A549 (cell line): ENCODE results near the gene FRS2. TPM values are rescaled to one million over a fixed set of nuclear protein-coding genes. Genes with fewer than 3 reads are reported as not detected.

Experiments used
- ATAC-seq, 2 experiments: fragments of 200-7000 bp in 1 of 2; fragments of >200 bp in 1 of 2; cut with Nextera tagmentation in 1 of 2; cut with Tn5 transposase in 1 of 2; 3 replicates each; pipeline versions ENCODE4 v1.8.0 to v1.9.1; 2018 to 2020; ENCODE audit warnings: mild to moderate bottlenecking in 1 of 2, moderate library complexity in 1 of 2
- CTCF ChIA-PET: fragments of 300-600 bp; sonication (Branson Sonifier 250); formaldehyde crosslinking; extraction: SDS; loops from one replicate; lab custom pipeline; 2021; ENCODE audit warnings: antibody characterized with exemption, inconsistent platforms; lab: Yijun Ruan, JAX
- POLR2A ChIA-PET: fragments of 350-600 bp; formaldehyde crosslinking; extraction: SDS; loops from one replicate; lab custom pipeline; 2021; ENCODE audit warnings: antibody characterized with exemption, inconsistent platforms; lab: Yijun Ruan, JAX
- DNase-seq, 2 experiments: peaks; one replicate each; pipeline versions ENCODE4 v3.0.0 to v3.0.0-alpha.2; 2011 to 2016; ENCODE audit warnings: low read depth in 1 of 2, low spot score in 1 of 2
- FAIRE-seq: peaks from 2 replicates; lab custom pipeline; 2011; peaks lifted over from hg19 to GRCh38; lab: Jason Lieb, UNC
- H3K27ac ChIP-seq, 2 experiments: fragments of >200 bp; sonication (Bioruptor Twin); formaldehyde crosslinking; 3 replicates each; pipeline ENCODE4 v1.5.1; 2016 to 2017
- H3K4me1 ChIP-seq: fragments of >200 bp; sonication (Bioruptor Twin); formaldehyde crosslinking; 3 replicates; pipeline ENCODE4 v1.6.1; 2016
- H3K4me2 ChIP-seq: fragments of >200 bp; sonication (Bioruptor Twin); formaldehyde crosslinking; 3 replicates; pipeline ENCODE4 v1.6.1; 2016
- H3K4me3 ChIP-seq: fragments of >200 bp; sonication (Bioruptor Twin); formaldehyde crosslinking; 3 replicates; pipeline ENCODE4 v1.5.1; 2016
- H3K9me3 ChIP-seq: fragments of >200 bp; sonication (Bioruptor Twin); formaldehyde crosslinking; 3 replicates; pipeline ENCODE4 v1.6.1; 2016
- ATOH8 ChIP-seq: fragments of 250-450 bp; sonication (Bioruptor Pico); IDR thresholded peaks from 2 replicates; pipeline ENCODE4 v1.5.0; 2020; ENCODE audit warnings: low read depth, mild to moderate bottlenecking, moderate library complexity
- BCL3 ChIP-seq: fragments of >200 bp; sonication (Bioruptor Twin); formaldehyde crosslinking; IDR thresholded peaks from 3 replicates; pipeline ENCODE4 v1.6.1; 2016
- BHLHE40 ChIP-seq: IDR thresholded peaks from 2 replicates; pipeline ENCODE4 v1.6.1; 2012; ENCODE audit warnings: low read depth, low read length, inconsistent platforms
- CBX2 ChIP-seq: fragments of 200-600 bp; sonication (generic); IDR thresholded peaks from 2 replicates; pipeline ENCODE4 v1.6.1; 2016; ENCODE audit warnings: low read depth, mild to moderate bottlenecking, borderline replicate concordance
- CBX8 ChIP-seq: fragments of 200-600 bp; sonication (generic); IDR thresholded peaks from 2 replicates; pipeline ENCODE4 v1.6.1; 2016
- CHD2 ChIP-seq: fragments of 150-350 bp; IDR thresholded peaks from 2 replicates; pipeline ENCODE4 v1.6.1; 2014; ENCODE audit warnings: low read length; ENCODE audit not compliant: partially characterized antibody
- FOSB ChIP-seq: fragments of 250-450 bp; sonication (Bioruptor Pico); IDR thresholded peaks from 2 replicates; pipeline ENCODE4 v1.5.0; 2020; ENCODE audit warnings: mild to moderate bottlenecking, moderate library complexity
- HMGXB4 ChIP-seq: fragments of 250-450 bp; sonication (Bioruptor Pico); IDR thresholded peaks from 2 replicates; pipeline ENCODE4 v1.5.0; 2021; ENCODE audit warnings: mild to moderate bottlenecking, moderate library complexity, borderline replicate concordance
- KDM5A ChIP-seq: fragments of 200-600 bp; sonication (generic); IDR thresholded peaks from 2 replicates; pipeline ENCODE4 v1.6.1; 2016; ENCODE audit warnings: antibody characterized with exemption, mild to moderate bottlenecking
- MAZ ChIP-seq: fragments of 150-350 bp; IDR thresholded peaks from 2 replicates; pipeline ENCODE4 v1.6.1; 2014; ENCODE audit warnings: antibody characterized with exemption, low read depth, low read length, borderline replicate concordance
- NFE2L2 ChIP-seq: fragments of 150-350 bp; conservative IDR thresholded peaks from 2 replicates; pipeline ENCODE4 v1.6.1; 2014; ENCODE audit warnings: low read length
- NPAS2 ChIP-seq: fragments of 250-450 bp; sonication (Bioruptor Pico); IDR thresholded peaks from 2 replicates; pipeline ENCODE4 v1.8.0; 2022; ENCODE audit warnings: mild to moderate bottlenecking, moderate library complexity, borderline replicate concordance
- PHF8 ChIP-seq: fragments of 200-600 bp; sonication (generic); IDR thresholded peaks from 2 replicates; pipeline ENCODE4 v1.6.1; 2016; ENCODE audit warnings: low read depth, mild to moderate bottlenecking, antibody characterized with exemption, moderate library complexity, borderline replicate concordance
- RCOR1 ChIP-seq: fragments of 150-350 bp; IDR thresholded peaks from 2 replicates; pipeline ENCODE4 v1.6.1; 2014; ENCODE audit warnings: antibody characterized with exemption, low read length, low read depth
- REST ChIP-seq: fragments of 200-600 bp; sonication (generic); IDR thresholded peaks from 2 replicates; pipeline ENCODE4 v1.6.1; 2016; ENCODE audit warnings: antibody characterized with exemption, mild to moderate bottlenecking, moderate library complexity
- RFX5 ChIP-seq: fragments of 450-650 bp; IDR thresholded peaks from 2 replicates; pipeline ENCODE4 v1.7.1; 2014; ENCODE audit warnings: antibody characterized with exemption, mild to moderate bottlenecking, moderate library complexity
- SREBF2 ChIP-seq: fragments of 450-650 bp; IDR thresholded peaks from 2 replicates; pipeline ENCODE4 v1.6.1; 2014; ENCODE audit warnings: mild to moderate bottlenecking, moderate library complexity
- ZC3H11A ChIP-seq: fragments of 450-650 bp; IDR thresholded peaks from 2 replicates; pipeline ENCODE4 v1.6.1; 2014; ENCODE audit warnings: antibody characterized with exemption, mild to moderate bottlenecking
- ZFP36 ChIP-seq: fragments of 450-650 bp; IDR thresholded peaks from 2 replicates; pipeline ENCODE4 v1.6.1; 2014; ENCODE audit warnings: borderline replicate concordance; ENCODE audit not compliant: partially characterized antibody
- ZSCAN20 ChIP-seq: fragments of 250-450 bp; sonication (Bioruptor Pico); IDR thresholded peaks from 2 replicates; pipeline ENCODE4 v1.8.0; 2022; ENCODE audit warnings: mild to moderate bottlenecking, moderate library complexity
- WGBS: methylation state at CpG from one replicate; pipeline ENCODE4 v1.1.6; 2017; ENCODE audit errors: missing lambda C conversion rate; 5-methylcytosine and 5-hydroxymethylcytosine counted together
- polyA plus RNA-seq, 4 experiments: library from polyadenylated mRNA; depleted of rRNA in 3 of 4; stranded (reverse); fragments of >200 nt; fragmentation: RNase III in 1 of 4; extraction: RNeasy Plus Mini Kit Qiagen cat#74134 plus additional on column Dnase treatment in 1 of 4; gene quantifications; 2 replicates in 3 of 4; 3 replicates in 1 of 4; pipeline ENCODE4 v1.2.3, GENCODE V29; 2011 to 2017

The FRS2 gene
- polyA plus RNA-seq, 2 of the 4 experiments (the other 2 are of a cell fraction), result 14.9 to 28.6 TPM

GRCh38 chr12:69428351-69429073 is 41.7 kb upstream of the FRS2 start:
- DNase-seq (no peak), FAIRE-seq (no peak), ATAC-seq (no peak)
- POLR2A ChIA-PET, result interaction anchor here (0.5 kb wide), 1 partner anchor 102 kb away, joined by 3 read pairs; no protein-coding TSS in a partner anchor
- 92% methylated on average over 7 of the region's 7 CpGs for WGBS
- H3K9me3 ChIP-seq, result no peaks in the 10 kb centered on the region
- no peak overlapping the region for H3K4me2 ChIP-seq
- no peak for TF ChIP-seq RCOR1
- TF ChIP-seq FOSB (CRISPR knock-in tag), result no peak
- no peak for TF ChIP-seq BHLHE40
- TF ChIP-seq ZFP36, result no peak
- TF ChIP-seq CBX8, result no peak
- no peak for TF ChIP-seq KDM5A
- TF ChIP-seq SREBF2, result no peak
- TF ChIP-seq CHD2, result no peak
- TF ChIP-seq MAZ, result no peak
- no peak for TF ChIP-seq RFX5
- TF ChIP-seq HMGXB4, result no peak
- TF ChIP-seq ATOH8, result no peak
- CTCF ChIA-PET, result interaction anchor here (0.8 to 2.0 kb wide), 2 partner anchors 39 to 85 kb away, joined by 3 to 5 read pairs; no protein-coding TSS in a partner anchor
- no peaks in the 10 kb centered on the region for H3K4me1 ChIP-seq
- no peak overlapping the region for H3K4me3 ChIP-seq
- H3K27ac ChIP-seq, result no peak overlapping the region

- H3K9me3 ChIP-seq, result no peaks in the 10 kb centered on the region
- no peak overlapping the region for H3K4me2 ChIP-seq
- POLR2A ChIA-PET, result no interaction called here
- 93% methylated on average over 8 of the region's 8 CpGs for WGBS
- H3K4me1 ChIP-seq, result no peaks in the 10 kb centered on the region
- DNase-seq, result no peak
- H3K4me3 ChIP-seq, result no peak overlapping the region
- no peak overlapping the region for H3K27ac ChIP-seq
- no peak for TF ChIP-seq NPAS2 (CRISPR knock-in tag)
- TF ChIP-seq ZSCAN20 (CRISPR knock-in tag), result no peak
- TF ChIP-seq NFE2L2, result no peak
- TF ChIP-seq REST, result no peak
- TF ChIP-seq BCL3, result no peak
- no peak for TF ChIP-seq ZC3H11A
- TF ChIP-seq PHF8, result no peak
- no peak for TF ChIP-seq SREBF2
- TF ChIP-seq CBX2, result no peak
- TF ChIP-seq, all 56 proteins: peak for 0
- ATAC-seq (no peak), FAIRE-seq (no peak)
- CTCF ChIA-PET, result no interaction called here
These were observed 39.1 kb upstream of the FRS2 start for GRCh38 chr12:69430942-69431590.
